Activated CD4-positive, alpha-beta T cell treated with anti-CD3 and anti-CD28 coated beads, Interleukin-2, amount 10 ng/mL, durations not matched to agents 24 days and 14 days (primary cell): Measurements from ENCODE around the gene ADAM12. TPM values are rescaled to one million over a fixed set of nuclear protein-coding genes. Genes with fewer than 3 reads are reported as not detected.
"Not testable (repeated sequence)": the region's sequence is repeated elsewhere in the genome, so short reads cannot be mapped to it uniquely, and the experiment has no call there.

Experiments used
- DNase-seq: peaks from one replicate; pipeline ENCODE4 v3.0.0; 2022
- H3K27ac Mint-ChIP-seq: one replicate; pipeline ENCODE4 v1.8.0; 2022; ENCODE audit warnings: mild to moderate bottlenecking, mixed read lengths
- H3K27me3 Mint-ChIP-seq: one replicate; pipeline ENCODE4 v1.8.0; 2022; ENCODE audit warnings: mixed read lengths
- H3K36me3 Mint-ChIP-seq: one replicate; pipeline ENCODE4 v1.8.0; 2022; ENCODE audit warnings: low read depth, mild to moderate bottlenecking, mixed read lengths
- H3K4me1 Mint-ChIP-seq: one replicate; pipeline ENCODE4 v1.8.0; 2021; ENCODE audit warnings: mixed read lengths
- H3K4me3 Mint-ChIP-seq: one replicate; pipeline ENCODE4 v1.8.0; 2022; ENCODE audit warnings: mild to moderate bottlenecking, moderate library complexity, mixed read lengths
- H3K9me3 Mint-ChIP-seq: one replicate; pipeline ENCODE4 v1.8.0; 2021; ENCODE audit warnings: mixed read lengths
- intact Hi-C: fragments of 100-400 bp; cut with micrococcal nuclease; formaldehyde crosslinking; loops from one replicate; pipeline ENCODE4 v1.15.1; 2023
- total RNA-seq: library from RNA; stranded (reverse); gene quantifications from 2 replicates; pipeline ENCODE4 v1.2.3, GENCODE V29; 2022

Gene ADAM12
- total RNA-seq, 1 donor from 2014 or later = not detected

- Mint-ChIP-seq H3K27me3 (no peaks in the 10 kb centered on the region), H3K36me3 (no peaks in the 10 kb centered on the region), H3K4me3 (no peak overlapping the region), H3K27ac (no peak overlapping the region), H3K9me3 (no peaks in the 10 kb centered on the region), H3K4me1 (no peaks in the 10 kb centered on the region)
- intact Hi-C loops = no loop called here
- DNase-seq = no peak
Measured at GRCh38 chr10:126196281-126196680, 192.0 kb downstream of the ADAM12 start.

GRCh38 chr10:126191192-126191591 lies 197.1 kb downstream of the ADAM12 start:
- intact Hi-C loops = no loop called here
- H3K4me3 Mint-ChIP-seq = no peak overlapping the region
- no peak for DNase-seq
- H3K9me3 Mint-ChIP-seq = no peaks in the 10 kb centered on the region
- H3K27ac Mint-ChIP-seq = no peak overlapping the region
- H3K36me3 Mint-ChIP-seq = no peaks in the 10 kb centered on the region
- no peaks in the 10 kb centered on the region for H3K4me1 Mint-ChIP-seq
- H3K27me3 Mint-ChIP-seq = no peaks in the 10 kb centered on the region

GRCh38 chr10:126188679-126189200 lies 199.5 kb downstream of the ADAM12 start:
- no peaks in the 10 kb centered on the region for H3K27me3 Mint-ChIP-seq
- H3K27ac Mint-ChIP-seq = no peak overlapping the region
- intact Hi-C loops = no loop called here
- no peaks in the 10 kb centered on the region for H3K9me3 Mint-ChIP-seq
- no peak for DNase-seq
- no peak overlapping the region for H3K4me3 Mint-ChIP-seq
- no peaks in the 10 kb centered on the region for H3K4me1 Mint-ChIP-seq
- H3K36me3 Mint-ChIP-seq = no peaks in the 10 kb centered on the region

GRCh38 chr10:126187399-126187798 lies 200.9 kb downstream of the ADAM12 start:
- Mint-ChIP-seq H3K36me3 (no peaks in the 10 kb centered on the region), H3K4me1 (no peaks in the 10 kb centered on the region), H3K9me3 (no peaks in the 10 kb centered on the region), H3K4me3 (no peak overlapping the region), H3K27me3 (no peaks in the 10 kb centered on the region), H3K27ac (no peak overlapping the region)
- intact Hi-C loops = no loop called here
- DNase-seq = no peak

- intact Hi-C loops = no loop called here
- no peaks in the 10 kb centered on the region for H3K4me1 Mint-ChIP-seq
- DNase-seq = no peak
- no peaks in the 10 kb centered on the region for H3K36me3 Mint-ChIP-seq
- H3K27me3 Mint-ChIP-seq = no peaks in the 10 kb centered on the region
- no peaks in the 10 kb centered on the region for H3K9me3 Mint-ChIP-seq
- no peak overlapping the region for H3K27ac Mint-ChIP-seq
- H3K4me3 Mint-ChIP-seq = no peak overlapping the region
Measured at GRCh38 chr10:126186766-126187165, 201.5 kb downstream of the ADAM12 start.

GRCh38 chr10:126185676-126186447 lies 202.4 kb downstream of the ADAM12 start:
- Mint-ChIP-seq H3K36me3 (no peaks in the 10 kb centered on the region), H3K4me3 (no peak overlapping the region), H3K27ac (no peak overlapping the region), H3K27me3 (no peaks in the 10 kb centered on the region), H3K4me1 (no peaks in the 10 kb centered on the region), H3K9me3 (no peaks in the 10 kb centered on the region)
- DNase-seq = no peak
- intact Hi-C loops = no loop called here

GRCh38 chr10:126181626-126182025 lies 206.7 kb downstream of the ADAM12 start:
- intact Hi-C loops = no loop called here
- Mint-ChIP-seq H3K4me3 (no peak overlapping the region), H3K4me1 (no peaks in the 10 kb centered on the region), H3K9me3 (no peaks in the 10 kb centered on the region), H3K36me3 (no peaks in the 10 kb centered on the region), H3K27me3 (no peaks in the 10 kb centered on the region), H3K27ac (no peak overlapping the region)
- DNase-seq = no peak

GRCh38 chr10:126179637-126180036 lies 208.6 kb downstream of the ADAM12 start:
- Mint-ChIP-seq H3K36me3 (no peaks in the 10 kb centered on the region), H3K4me1 (no peaks in the 10 kb centered on the region), H3K4me3 (no peak overlapping the region), H3K27me3 (no peaks in the 10 kb centered on the region), H3K27ac (no peak overlapping the region), H3K9me3 (no peaks in the 10 kb centered on the region)
- no peak for DNase-seq
- intact Hi-C loops = no loop called here

GRCh38 chr10:126177417-126178030 lies 210.8 kb downstream of the ADAM12 start:
- intact Hi-C loops = no loop called here
- H3K4me3 Mint-ChIP-seq = no peak overlapping the region
- H3K9me3 Mint-ChIP-seq = peaks cover 3% of the 10 kb centered on the region
- no peak overlapping the region for H3K27ac Mint-ChIP-seq
- no peak for DNase-seq
- H3K4me1 Mint-ChIP-seq = no peaks in the 10 kb centered on the region
- no peaks in the 10 kb centered on the region for H3K36me3 Mint-ChIP-seq
- no peaks in the 10 kb centered on the region for H3K27me3 Mint-ChIP-seq

GRCh38 chr10:126175641-126176262 lies 212.5 kb downstream of the ADAM12 start:
- Mint-ChIP-seq H3K4me3 (no peak overlapping the region), H3K36me3 (no peaks in the 10 kb centered on the region), H3K4me1 (no peaks in the 10 kb centered on the region), H3K27me3 (no peaks in the 10 kb centered on the region), H3K9me3 (peaks cover 3% of the 10 kb centered on the region), H3K27ac (no peak overlapping the region)
- no peak for DNase-seq
- intact Hi-C loops = no loop called here

- H3K4me1 Mint-ChIP-seq, intact Hi-C loops: not testable (repeated sequence)
Measured at GRCh38 chr10:126172755-126173154, 215.5 kb downstream of the ADAM12 start.

GRCh38 chr10:126171555-126171954 lies 216.7 kb downstream of the ADAM12 start:
- H3K4me3 Mint-ChIP-seq = no peak overlapping the region
- no peaks in the 10 kb centered on the region for H3K27me3 Mint-ChIP-seq
- peaks cover 7% of the 10 kb centered on the region for H3K9me3 Mint-ChIP-seq
- no peak overlapping the region for H3K27ac Mint-ChIP-seq
- H3K4me1 Mint-ChIP-seq = no peaks in the 10 kb centered on the region
- DNase-seq = no peak
- H3K36me3 Mint-ChIP-seq = no peaks in the 10 kb centered on the region
- intact Hi-C loops = no loop called here

More at GRCh38 chr10:126172755-126173154, 215.5 kb downstream of the ADAM12 start:
- H3K4me3 Mint-ChIP-seq, DNase-seq, H3K9me3 Mint-ChIP-seq, H3K27me3 Mint-ChIP-seq, H3K27ac Mint-ChIP-seq, H3K36me3 Mint-ChIP-seq: not testable (repeated sequence)

GRCh38 chr10:126170776-126171175 lies 217.5 kb downstream of the ADAM12 start:
- no peak for DNase-seq
- Mint-ChIP-seq H3K9me3 (peaks cover 7% of the 10 kb centered on the region), H3K27me3 (no peaks in the 10 kb centered on the region), H3K4me3 (no peak overlapping the region), H3K27ac (no peak overlapping the region), H3K36me3 (no peaks in the 10 kb centered on the region), H3K4me1 (no peaks in the 10 kb centered on the region)
- intact Hi-C loops = no loop called here

GRCh38 chr10:126170371-126170770 lies 217.9 kb downstream of the ADAM12 start:
- H3K27me3 Mint-ChIP-seq = no peaks in the 10 kb centered on the region
- DNase-seq = no peak
- no peak overlapping the region for H3K4me3 Mint-ChIP-seq
- intact Hi-C loops = no loop called here
- H3K4me1 Mint-ChIP-seq = no peaks in the 10 kb centered on the region
- peaks cover 7% of the 10 kb centered on the region for H3K9me3 Mint-ChIP-seq
- no peak overlapping the region for H3K27ac Mint-ChIP-seq
- no peaks in the 10 kb centered on the region for H3K36me3 Mint-ChIP-seq
